Fibroblast of skin of right quadriceps (primary cell): ENCODE data around the gene WHAMM.

ENCODE experiments used
- DNase-seq: peaks from one replicate; pipeline ENCODE4 v3.0.0-alpha.2; 2013

WHAMM gene

DNA sequence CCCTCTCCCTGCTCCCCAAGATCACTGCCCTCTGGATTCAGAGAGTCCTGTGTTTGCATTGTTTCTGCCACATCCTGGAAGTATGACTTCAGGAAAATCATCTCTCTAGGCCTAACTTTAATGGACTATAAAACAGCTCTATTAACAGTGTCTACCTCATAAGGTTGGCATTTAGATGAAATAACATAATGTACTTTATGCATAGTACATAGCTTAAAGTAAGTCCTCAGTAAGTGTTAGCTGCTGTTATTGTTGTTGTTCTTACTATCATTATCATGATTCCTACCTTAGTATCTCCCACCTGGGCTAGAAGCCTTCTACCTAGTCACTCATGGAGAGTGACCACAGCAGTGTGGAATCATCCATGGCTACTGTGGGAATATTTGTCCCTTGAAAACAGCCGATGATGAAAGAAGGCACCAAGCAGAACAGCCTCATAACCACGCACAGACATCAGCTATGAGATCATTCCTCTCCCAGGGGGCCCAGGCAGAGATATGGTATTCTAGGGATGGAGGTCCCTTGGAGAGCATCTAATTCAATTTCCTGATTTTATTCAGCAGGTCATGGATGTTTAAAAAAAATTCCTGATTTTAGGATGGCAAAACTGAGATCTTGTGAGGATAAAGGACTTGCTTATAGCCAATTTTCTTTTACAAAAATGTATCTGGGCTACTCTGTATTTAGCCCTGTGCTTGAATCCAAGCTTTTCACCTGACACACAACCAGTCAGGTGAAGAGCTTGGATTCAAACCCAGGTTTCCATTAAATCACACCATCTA is 5.4 kb upstream of the WHAMM start:
- DNase-seq, result peak; percentile 41

DNA sequence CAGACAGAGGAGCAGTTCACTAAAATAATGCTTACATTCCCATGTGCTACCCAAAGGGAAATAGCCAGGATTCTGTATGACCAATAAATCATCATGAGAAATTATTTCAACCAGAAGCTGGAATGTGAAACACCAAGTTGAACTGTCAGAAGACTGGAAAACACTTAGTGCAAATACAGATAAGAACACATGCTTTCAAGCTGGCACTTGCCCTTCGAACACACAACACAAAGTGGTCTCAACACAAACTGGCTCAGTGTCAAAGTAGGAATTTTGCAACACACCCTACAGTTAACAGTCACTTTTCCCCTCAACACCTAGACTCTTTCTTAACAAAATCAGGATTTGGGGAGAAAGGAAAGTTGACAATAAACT is 4.9 kb upstream of the WHAMM start:
- peak; percentile 14 for DNase-seq

DNA sequence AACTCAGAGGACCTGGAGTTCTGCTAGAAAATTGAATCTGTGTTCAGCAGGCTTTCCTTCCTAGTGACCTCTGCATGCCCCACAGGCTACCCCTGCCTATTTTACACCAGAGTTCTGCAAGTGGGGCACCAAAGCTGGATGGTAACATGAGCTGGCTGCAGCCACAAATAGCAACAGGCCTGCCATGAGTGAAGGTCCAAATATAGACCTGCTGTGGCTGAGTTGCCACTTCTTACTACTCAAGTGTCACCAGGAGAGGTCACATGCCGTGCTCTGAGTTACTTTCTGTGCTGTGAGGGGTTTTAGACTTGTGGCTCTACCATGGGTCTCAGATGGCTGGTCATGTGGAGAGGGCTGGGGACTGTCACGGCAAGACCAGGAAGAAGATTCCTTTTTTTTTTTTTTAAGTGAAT is 3.4 kb upstream of the WHAMM start, which contains the start of gene FSD2:
FSD2 (minus strand) TSS at position 76 of the 413 bp plus-strand sequence. CDS start 18,679 bp downstream, outside the sequence.
- DNase-seq, result no peak

GRCh38 chr15:82807920-82808633 is 1.4 kb upstream of the WHAMM start:
- DNase-seq, result no peak

DNA sequence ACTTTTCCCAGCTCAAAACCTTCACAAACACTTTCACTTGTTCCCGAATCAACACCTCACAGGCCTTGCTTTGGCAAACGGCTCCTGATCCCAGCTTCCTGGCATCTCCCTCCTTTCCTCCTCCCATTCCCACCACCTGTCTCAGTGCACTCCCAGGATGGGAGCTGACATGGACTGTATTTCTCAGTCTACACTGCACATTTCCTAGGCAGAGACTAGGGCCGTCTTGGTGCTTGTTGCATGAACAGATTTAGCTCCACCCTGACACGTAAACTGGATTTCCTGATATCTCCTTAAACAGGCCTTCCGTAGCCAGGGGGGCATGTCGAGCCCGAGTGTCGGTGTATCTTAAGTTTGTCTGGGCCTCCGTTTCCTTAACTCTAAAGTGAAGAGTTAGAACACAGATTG is 790 bp upstream of the WHAMM start:
- no peak for DNase-seq

DNA sequence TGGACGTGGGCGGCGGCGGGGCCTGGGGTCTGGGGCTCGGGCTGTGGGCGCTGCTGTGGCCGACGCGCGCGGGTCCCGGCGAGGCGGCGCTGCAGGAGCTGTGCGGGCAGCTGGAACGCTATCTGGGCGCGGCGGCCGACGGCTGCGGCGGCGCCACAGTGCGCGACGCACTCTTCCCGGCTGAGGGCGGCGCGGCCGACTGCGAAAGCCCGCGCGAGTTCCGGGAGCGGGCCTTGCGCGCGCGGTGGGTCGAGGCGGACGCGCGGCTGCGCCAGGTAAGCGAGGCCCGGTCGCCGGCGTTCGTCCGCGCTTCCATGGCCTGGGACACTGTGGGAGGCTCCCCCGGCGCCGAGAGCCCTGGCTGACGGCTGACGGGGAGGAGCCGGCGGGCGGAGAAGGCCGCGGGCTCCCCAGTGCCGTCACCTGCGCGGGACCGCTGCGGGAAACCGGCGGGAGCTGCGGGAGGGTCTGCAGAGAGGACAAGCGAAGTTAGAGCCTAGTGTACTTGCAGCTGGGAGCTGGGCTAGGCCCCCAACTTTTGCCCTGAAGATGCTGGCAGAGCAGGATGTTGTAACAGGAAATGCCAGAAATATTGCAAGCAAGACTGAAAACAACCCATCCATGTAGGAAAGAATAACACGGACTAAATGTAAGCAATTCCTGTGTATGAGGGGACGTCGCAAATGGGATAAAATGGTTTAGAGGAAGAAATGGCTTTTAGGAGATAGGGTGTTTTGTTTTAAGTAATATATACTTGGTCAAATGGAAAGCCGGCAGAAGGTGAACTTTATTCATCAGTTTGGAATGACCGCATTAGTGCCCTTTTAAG is 847 bp downstream of the WHAMM start:
- peak; percentile 65 for DNase-seq

- DNase-seq, result no peak
Measured at GRCh38 chr15:82810890-82811426, 1.5 kb downstream of the WHAMM start.

DNA sequence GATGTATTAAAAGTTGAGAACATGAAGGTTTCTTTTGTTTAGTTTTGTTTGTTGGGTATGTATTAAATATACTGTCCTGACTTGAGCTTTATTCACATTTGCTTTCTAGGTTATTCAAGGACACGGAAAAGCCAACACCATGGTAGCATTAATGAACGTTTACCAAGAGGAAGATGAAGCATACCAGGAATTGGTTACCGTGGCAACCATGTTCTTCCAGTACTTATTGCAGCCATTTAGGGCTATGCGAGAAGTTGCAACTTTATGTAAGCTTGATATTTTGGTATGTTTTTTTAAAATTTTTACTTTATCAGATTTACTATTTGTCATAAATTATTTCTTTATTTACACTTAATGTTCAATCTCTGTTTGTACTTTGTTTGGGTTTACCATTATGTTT is 3.6 kb downstream of the WHAMM start:
- DNase-seq, result peak; percentile 21

- no peak for DNase-seq
Measured at GRCh38 chr15:82820128-82820527, 10.7 kb downstream of the WHAMM start.

DNA sequence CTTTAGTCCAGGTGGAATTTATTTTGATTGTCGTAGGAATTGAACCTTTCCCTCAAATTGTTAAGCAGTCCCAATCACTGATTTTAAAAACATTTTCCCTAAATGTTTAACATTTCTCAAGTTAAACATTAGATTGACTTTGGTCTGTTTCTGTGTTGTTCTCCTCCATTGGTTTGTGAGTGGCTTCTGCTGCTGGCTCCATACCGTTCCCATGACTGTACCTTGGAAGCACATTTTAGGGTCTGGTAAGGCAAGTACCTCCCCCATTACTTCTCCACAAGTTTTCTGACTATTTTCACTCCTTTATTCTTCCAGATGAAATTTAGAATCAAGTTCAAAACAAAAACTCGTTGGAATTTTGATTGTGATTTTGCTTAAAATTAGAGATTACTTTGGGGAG is 12.0 kb downstream of the WHAMM start:
- peak; percentile 61 for DNase-seq

DNA sequence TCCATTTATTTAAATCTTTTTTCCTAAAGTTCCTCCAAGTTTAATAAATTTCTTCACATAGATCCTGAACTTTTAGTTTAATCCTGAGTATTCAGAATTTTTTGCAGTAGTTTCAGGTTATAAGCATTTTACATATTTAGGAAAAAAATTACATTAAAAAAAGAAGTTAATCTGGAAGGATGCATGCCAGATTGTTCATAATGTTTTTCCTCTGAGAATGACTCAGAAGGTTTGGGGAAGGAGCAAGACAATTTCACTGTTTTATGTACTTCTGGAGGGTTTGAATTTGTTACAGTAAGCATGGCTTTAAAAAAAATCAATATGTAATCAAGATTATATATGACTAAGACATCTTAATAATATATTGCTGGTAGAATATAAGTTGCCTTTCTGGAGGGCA is 12.4 kb downstream of the WHAMM start:
- peak; percentile 18 for DNase-seq

GRCh38 chr15:82823049-82823448 is 13.6 kb downstream of the WHAMM start:
- DNase-seq, result no peak

- no peak for DNase-seq
Measured at GRCh38 chr15:82828075-82828474, 18.6 kb downstream of the WHAMM start.

- no peak for DNase-seq
Measured at GRCh38 chr15:82829234-82829633, 19.8 kb downstream of the WHAMM start.

DNA sequence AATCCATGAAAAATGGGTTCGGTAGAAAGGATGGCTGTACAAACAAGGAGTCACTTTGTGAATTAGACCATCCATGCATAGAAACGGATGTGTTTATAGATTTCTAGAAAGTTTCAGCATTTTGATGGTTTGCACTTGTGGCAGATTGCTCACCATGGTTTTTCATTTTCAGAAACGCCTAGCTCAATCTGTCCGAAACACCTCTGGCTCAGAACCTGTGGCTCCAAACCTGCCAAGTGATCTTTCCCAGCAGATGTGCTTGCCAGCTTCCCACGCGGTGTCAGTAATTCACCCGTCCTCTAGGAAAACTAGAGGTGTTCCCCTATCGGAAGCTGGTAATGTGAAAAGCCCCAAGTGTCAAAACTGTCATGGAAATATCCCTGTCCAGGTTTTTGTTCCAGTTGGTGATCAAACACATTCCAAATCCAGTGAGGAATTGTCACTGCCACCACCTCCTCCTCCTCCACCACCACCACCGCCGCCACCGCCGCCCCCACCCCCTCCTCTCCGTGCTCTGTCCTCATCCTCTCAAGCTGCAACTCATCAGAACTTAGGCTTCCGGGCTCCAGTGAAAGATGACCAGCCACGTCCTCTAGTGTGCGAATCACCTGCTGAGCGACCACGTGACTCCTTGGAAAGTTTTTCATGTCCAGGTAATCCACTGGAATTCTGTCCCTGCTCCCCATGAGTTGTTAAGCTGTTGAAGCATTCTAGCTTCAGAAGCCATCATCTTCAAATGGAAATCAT is 21.2 kb downstream of the WHAMM start:
- DNase-seq, result no peak

DNA sequence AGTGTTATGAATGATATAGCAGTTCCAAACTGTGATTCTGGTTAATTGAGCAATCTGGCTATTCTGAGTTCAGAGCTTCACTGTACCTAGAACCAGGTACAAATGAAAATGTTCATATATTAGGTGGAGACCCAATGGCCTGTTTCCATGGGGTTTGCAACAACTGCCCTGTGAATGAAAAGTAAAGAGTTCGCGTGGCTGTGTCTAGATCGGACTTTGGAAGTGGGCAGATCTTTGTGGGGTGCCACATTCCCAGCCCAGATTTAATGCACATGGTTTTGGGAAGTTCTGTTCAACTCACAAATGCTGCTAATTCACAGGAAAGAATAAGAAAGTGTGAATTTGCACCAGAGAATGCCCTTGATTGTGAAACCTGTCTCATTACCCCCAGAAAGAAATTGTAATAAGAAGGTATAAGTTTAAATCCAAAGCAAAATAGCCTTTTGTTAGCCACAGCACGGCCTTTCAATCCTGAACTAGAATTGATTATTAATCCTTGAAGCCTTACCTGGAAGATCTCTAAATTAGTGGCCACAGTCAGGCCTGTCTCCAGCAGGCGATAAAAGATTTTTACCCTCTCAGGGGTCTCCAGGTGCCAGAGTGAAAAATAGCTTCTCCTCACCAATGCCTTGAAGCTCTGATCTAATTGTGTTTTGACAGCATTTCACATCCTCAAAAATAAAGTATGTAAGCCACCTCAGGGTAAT is 22.6 kb downstream of the WHAMM start:
- DNase-seq, result no peak

- DNase-seq, result peak; percentile 92
Measured at GRCh38 chr15:82832601-82833361, 23.4 kb downstream of the WHAMM start.

- DNase-seq, result no peak
Measured at GRCh38 chr15:82833362-82833682, 23.9 kb downstream of the WHAMM start.

DNA sequence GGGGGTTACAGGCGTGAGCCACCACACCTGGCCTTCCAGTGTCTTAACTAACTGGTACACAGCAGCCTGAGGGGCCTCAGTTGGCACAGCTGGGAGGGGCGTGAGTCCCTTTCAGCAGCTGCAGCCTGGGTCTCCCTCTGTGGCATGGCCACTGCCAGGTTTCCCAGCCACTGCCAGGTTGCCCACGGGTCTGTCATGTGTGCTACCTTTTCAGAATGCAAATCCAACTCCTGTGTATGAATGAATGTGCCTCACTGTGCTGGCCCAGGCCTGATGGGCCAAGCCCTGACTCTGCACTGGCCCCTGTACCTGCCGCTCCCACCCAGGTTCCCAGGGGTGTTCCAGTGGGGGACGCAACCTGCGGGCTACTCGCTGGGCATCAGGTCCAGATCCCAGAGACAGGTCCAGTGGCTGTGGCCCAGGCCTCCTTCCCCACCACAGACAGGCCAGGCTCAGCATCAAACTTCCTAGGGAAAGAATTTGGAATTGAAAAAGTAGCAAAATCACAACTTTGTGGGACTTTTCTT is 26.0 kb downstream of the WHAMM start:
- no peak for DNase-seq

- DNase-seq, result no peak
Measured at GRCh38 chr15:82838096-82838735, 28.8 kb downstream of the WHAMM start.
